ENCODE measurements around the gene ODAD3.
A peak's percentile ranks its signal among the peaks of the same experiment; 100 is the strongest.
"Not testable (repeated sequence)": the region's sequence is repeated elsewhere in the genome, so short reads cannot be mapped to it uniquely, and the experiment has no call there.

Gene ODAD3

GRCh38 chr19:11460207-11460606 is 25.3 kb upstream of the ODAD3 start:
- no peak for DNase-seq (ENCODE audit: low spot score)

GRCh38 chr19:11458912-11459311 is 24.0 kb upstream of the ODAD3 start:
- DNase-seq (ENCODE audit: low spot score): not testable (repeated sequence)

- no peak for DNase-seq (ENCODE audit: low spot score)
Observed at GRCh38 chr19:11458236-11458900, 23.4 kb upstream of the ODAD3 start.

- DNase-seq (ENCODE audit: low spot score): no peak
Observed at GRCh38 chr19:11457831-11458230, 22.9 kb upstream of the ODAD3 start.

GRCh38 chr19:11457115-11457514 is 22.2 kb upstream of the ODAD3 start:
- no peak for DNase-seq (ENCODE audit: low spot score)

- DNase-seq (ENCODE audit: low spot score): no peak
Observed at GRCh38 chr19:11456659-11457058, 21.7 kb upstream of the ODAD3 start.

GRCh38 chr19:11455233-11455554 is 20.3 kb upstream of the ODAD3 start:
- not testable (repeated sequence) for DNase-seq (ENCODE audit: low spot score)

- no peak for DNase-seq (ENCODE audit: low spot score)
Observed at GRCh38 chr19:11453468-11454341, 18.8 kb upstream of the ODAD3 start.

GRCh38 chr19:11452620-11453310 is 17.8 kb upstream of the ODAD3 start:
- no peak for DNase-seq (ENCODE audit: low spot score)

GRCh38 chr19:11451871-11452619 is 17.1 kb upstream of the ODAD3 start:
- no peak for DNase-seq (ENCODE audit: low spot score)

GRCh38 chr19:11451327-11451870 is 16.5 kb upstream of the ODAD3 start:
- no peak for DNase-seq (ENCODE audit: low spot score)

GRCh38 chr19:11450570-11451326 is 15.8 kb upstream of the ODAD3 start:
- DNase-seq (ENCODE audit: low spot score): no peak

- no peak for DNase-seq (ENCODE audit: low spot score)
Observed at GRCh38 chr19:11448923-11449554, 14.1 kb upstream of the ODAD3 start.

- no peak for DNase-seq (ENCODE audit: low spot score)
Observed at GRCh38 chr19:11448410-11448809, 13.5 kb upstream of the ODAD3 start.

GRCh38 chr19:11447347-11448262 is 12.7 kb upstream of the ODAD3 start:
- DNase-seq (ENCODE audit: low spot score): no peak

GRCh38 chr19:11446652-11447301 is 11.9 kb upstream of the ODAD3 start:
- peak; percentile 81 for DNase-seq (ENCODE audit: low spot score)

- no peak for DNase-seq (ENCODE audit: low spot score)
Observed at GRCh38 chr19:11446271-11446651, 11.3 kb upstream of the ODAD3 start.

- no peak for DNase-seq (ENCODE audit: low spot score)
Observed at GRCh38 chr19:11445141-11445540, 10.2 kb upstream of the ODAD3 start.

GRCh38 chr19:11444059-11444458 is 9.1 kb upstream of the ODAD3 start:
- DNase-seq (ENCODE audit: low spot score): no peak

Data from AG08395 (cell line).